Fibroblast of mammary gland (primary cell): ENCODE measurements around the gene TAPBP.

Experiments used
- DNase-seq: peaks from one replicate; pipeline ENCODE4 v3.0.0-alpha.2; 2010; ENCODE audit warnings: low read depth
- H3K4me3 ChIP-seq: 2 replicates; pipeline ENCODE4 v1.5.1; 2011; ENCODE audit warnings: low read depth, mild to moderate bottlenecking, low read length, moderate library complexity; ENCODE audit not compliant: control insufficient read depth
- TF ChIP-seq, protein P1 (sequence below): conservative IDR thresholded peaks from 2 replicates; pipeline ENCODE4 v1.5.1; 2011; ENCODE audit warnings: low read depth, low read length, inconsistent platforms; ENCODE audit not compliant: control insufficient read depth, insufficient read depth

The TAPBP gene

DNA sequence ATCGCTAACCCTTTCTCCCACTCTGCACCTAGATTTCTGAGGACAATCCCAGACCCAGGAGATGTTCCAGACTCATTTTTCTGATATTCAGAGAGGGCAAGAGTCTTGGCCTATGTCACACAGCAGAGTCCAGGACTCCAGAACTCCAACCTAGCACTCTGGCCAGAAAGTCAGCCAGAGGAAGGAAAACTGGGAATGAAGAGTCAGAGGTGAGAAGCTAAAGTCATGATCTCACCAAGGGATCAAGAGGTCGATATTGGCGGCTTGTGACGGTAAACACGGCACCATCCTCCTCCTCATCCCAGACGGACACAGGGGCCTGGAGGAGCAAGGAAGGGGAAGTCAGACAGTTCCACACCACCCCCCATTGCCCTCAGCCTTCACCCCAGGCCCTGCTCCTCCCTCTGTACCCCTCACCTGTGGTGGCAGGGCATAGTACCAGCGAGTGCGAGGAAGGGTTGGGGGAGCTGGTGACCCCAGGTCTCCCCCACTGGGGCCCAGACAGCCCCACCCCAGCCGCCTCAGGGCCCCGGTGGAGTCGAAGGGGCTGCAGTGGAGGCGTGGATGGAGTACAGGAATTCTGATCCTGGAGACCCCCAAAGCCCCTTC is 17.0 kb downstream of the TAPBP start:
- DNase-seq, result no peak
- H3K4me3 ChIP-seq, result no peak overlapping the region
- TF ChIP-seq, protein P1, sequence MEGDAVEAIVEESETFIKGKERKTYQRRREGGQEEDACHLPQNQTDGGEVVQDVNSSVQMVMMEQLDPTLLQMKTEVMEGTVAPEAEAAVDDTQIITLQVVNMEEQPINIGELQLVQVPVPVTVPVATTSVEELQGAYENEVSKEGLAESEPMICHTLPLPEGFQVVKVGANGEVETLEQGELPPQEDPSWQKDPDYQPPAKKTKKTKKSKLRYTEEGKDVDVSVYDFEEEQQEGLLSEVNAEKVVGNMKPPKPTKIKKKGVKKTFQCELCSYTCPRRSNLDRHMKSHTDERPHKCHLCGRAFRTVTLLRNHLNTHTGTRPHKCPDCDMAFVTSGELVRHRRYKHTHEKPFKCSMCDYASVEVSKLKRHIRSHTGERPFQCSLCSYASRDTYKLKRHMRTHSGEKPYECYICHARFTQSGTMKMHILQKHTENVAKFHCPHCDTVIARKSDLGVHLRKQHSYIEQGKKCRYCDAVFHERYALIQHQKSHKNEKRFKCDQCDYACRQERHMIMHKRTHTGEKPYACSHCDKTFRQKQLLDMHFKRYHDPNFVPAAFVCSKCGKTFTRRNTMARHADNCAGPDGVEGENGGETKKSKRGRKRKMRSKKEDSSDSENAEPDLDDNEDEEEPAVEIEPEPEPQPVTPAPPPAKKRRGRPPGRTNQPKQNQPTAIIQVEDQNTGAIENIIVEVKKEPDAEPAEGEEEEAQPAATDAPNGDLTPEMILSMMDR, result no peak

DNA sequence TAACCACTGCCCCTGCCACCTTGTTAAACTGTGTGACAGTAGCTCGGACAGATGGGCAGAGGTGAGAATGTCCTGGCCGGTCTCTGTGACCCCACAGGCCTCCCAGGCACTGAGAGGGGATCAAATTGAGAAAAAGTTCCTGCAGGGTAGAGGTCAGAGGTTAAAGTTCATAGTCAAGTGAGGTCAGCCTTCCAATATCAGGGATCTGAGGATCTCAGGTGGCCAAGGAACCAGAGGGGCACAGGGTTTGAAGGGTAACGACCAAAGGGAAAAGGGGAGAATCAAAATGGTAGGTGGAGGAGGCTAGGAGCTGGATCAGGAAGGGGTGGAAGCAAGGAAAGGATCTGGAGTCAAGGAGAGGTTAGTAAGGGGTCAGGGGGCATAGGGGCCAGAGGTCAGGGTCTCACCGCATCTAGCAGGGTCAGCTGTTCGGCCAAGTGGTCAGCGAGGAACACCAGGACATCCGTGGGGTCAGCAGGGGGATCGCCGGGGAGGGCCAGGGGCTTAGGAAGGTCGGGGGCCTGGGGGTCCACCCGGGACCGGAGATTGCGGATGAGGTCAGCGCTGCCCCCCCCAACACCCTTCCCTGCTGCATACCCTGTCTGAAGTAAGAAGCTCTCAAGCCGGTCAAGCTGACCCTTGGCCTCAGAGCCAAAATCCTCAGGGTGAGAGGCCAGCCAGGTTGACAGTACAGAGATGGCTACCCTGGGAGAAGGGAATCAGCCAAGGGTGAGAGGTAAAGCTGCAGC is 18.1 kb downstream of the TAPBP start:
- no peak for DNase-seq
- H3K4me3 ChIP-seq, result no peak overlapping the region
- TF ChIP-seq, protein P1, result no peak

DNA sequence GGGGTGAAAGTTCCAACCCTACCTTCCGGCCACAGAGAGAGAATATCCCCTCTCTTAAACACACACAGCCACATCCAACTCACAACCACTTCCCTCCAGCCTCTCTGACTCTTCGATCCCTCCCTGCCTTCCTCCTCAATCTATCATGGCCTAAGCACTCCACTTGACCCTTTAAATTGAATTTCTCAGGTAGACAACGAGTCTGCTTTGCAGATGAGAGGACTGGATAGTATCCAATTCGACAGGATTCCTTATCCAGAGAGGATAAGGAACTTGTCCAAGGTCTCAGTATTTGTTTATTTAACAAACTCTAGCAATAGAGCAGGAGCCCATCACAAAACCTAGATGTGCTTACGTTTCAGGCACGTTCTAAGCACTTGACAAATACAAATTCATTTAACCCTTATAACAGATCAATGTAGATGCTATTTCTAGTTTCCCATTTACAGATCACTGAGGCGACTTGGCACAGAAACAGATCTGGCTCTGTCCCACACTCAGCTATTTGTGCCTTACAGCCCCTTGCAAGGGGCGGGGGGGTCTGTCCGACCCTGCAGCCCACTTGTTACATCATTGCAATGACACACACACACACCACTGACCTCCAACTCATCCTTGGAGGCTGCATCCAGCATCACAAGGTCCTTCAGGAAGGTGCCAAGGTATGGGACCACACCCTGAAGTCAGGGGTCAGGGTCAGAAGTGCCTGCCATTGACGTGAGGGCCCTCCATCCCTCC is 19.6 kb downstream of the TAPBP start:
- no peak overlapping the region for H3K4me3 ChIP-seq
- TF ChIP-seq, protein P1, result no peak
- no peak for DNase-seq

DNA sequence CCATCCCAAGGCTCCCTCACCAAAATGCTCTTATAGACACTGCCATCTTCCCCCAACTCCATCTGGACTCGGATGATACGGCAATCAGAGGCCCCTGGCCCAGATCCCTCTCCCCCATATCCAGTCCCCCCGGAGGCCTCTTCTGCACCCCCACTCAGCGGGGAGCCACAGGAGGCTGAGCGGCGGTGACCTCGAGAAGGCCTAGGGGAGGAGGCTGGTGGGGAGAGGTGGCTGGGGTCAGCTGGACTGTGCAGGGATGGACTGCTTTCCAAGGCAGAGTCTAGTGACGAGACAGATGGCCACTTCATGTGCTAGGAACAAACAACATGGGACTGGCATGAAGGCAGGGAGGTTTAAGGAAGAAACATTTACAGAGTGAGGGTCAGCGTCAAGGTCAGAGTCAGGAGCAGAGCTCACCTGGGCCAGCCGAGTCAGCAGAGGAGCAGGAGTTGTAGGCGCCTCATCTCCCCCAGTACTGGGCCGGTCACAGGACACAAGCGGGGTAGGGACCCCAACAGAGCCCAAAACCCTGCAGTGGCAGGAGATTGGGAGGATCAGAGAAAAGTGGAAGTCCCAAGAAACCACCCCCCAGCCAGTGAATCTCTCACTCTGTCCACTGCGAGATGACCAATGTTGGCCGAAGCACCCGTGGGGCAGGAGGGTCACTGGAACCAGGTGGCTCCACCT is 20.7 kb downstream of the TAPBP start:
- H3K4me3 ChIP-seq, result no peak overlapping the region
- DNase-seq, result no peak
- TF ChIP-seq, protein P1, result no peak

DNA sequence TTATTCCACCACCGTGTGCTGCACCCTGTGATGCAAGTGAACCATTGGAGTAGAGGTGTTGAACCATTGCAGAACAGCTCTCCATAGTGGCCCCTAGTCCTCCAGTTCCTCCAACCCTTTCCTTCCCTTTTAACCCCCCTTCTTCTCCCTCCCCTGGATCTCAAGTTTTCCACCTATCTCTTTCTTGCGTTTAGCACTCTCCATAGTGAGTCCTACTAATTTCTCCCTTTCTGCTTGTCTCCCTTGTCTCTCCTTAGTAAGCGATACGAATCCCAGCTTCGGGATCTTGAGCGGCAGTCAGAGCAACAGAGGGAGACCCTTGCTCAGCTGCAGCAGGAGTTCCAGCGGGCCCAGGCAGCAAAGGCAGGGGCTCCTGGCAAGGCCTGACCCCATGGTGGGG is 23.4 kb downstream of the TAPBP start:
- TF ChIP-seq, protein P1, result no peak
- peak overlapping the region; percentile 96 for H3K4me3 ChIP-seq
- no peak for DNase-seq

DNA sequence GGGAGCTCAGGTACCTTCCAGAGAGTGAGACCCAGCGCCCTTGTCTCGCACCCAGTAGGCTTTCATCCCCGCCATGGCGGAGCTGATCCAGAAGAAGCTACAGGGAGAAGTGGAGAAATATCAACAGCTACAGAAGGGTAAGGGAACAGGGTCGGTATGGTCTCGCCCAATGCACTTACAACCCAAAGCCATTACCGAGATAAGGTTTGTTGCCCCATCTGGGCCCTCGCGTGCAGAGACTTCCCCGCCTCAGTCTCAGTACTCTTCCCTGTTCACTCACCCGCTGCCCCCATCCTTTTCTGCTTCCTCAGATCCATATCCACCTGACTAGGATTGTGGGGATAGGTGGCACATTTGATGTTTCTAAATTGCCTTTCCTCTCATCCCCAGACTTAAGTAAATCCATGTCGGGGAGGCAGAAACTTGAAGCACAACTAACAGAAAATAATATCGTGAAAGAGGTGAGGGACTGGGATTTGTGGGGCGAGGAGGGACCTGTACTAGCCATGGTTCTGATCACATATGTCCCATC is 24.0 kb downstream of the TAPBP start:
- no peak for DNase-seq
- peak overlapping the region; percentile 96 for H3K4me3 ChIP-seq
- TF ChIP-seq, protein P1, result no peak
